Neural cell (in vitro differentiated cells): ENCODE data around the gene IPO9. TPM values are rescaled to one million over a fixed set of nuclear protein-coding genes. Genes with fewer than 3 reads are reported as not detected.

Source experiments
- H2AFZ ChIP-seq: fragments of 200-600, 300-800 bp; sonication (generic), shearing (Covaris generic); 2 replicates; pipeline ENCODE4 v1.6.0; 2014; ENCODE audit warnings: low read depth, mild to moderate bottlenecking, antibody characterized with exemption, low read length, moderate library complexity
- H3F3A ChIP-seq: fragments of 200-600 bp; shearing (Covaris generic); 2 replicates; pipeline ENCODE4 v1.6.1; 2016; ENCODE audit warnings: mild to moderate bottlenecking, moderate library complexity, mixed read lengths, antibody characterized with exemption, low read length; ENCODE audit not compliant: insufficient read depth, poor library complexity, severe bottlenecking
- H3K27ac ChIP-seq: fragments of 200-600, 300-800 bp; sonication (generic), shearing (Covaris generic); 2 replicates; pipeline ENCODE4 v1.5.1; 2014; ENCODE audit warnings: mild to moderate bottlenecking, low read length, moderate library complexity
- H3K27me3 ChIP-seq: fragments of 300-800, 200-600 bp; sonication (generic), shearing (Covaris generic); 2 replicates; pipeline ENCODE4 v1.6.0; 2014; ENCODE audit warnings: mild to moderate bottlenecking, low read depth, low read length, moderate library complexity; ENCODE audit not compliant: insufficient read depth
- H3K36me3 ChIP-seq: fragments of 300-800, 200-600 bp; sonication (generic), shearing (Covaris generic); 2 replicates; pipeline ENCODE4 v1.5.1; 2014; ENCODE audit warnings: mild to moderate bottlenecking, antibody characterized with exemption, low read length, moderate library complexity; ENCODE audit not compliant: insufficient read depth
- H3K4me2 ChIP-seq: fragments of 300-800, 200-600 bp; sonication (generic), shearing (Covaris generic); 2 replicates; pipeline ENCODE4 v1.6.0; 2014; ENCODE audit warnings: mild to moderate bottlenecking, low read length
- H3K4me3 ChIP-seq: fragments of 300-800, 200-600 bp; sonication (generic), shearing (Covaris generic); 2 replicates; pipeline ENCODE4 v1.5.1; 2014; ENCODE audit warnings: mild to moderate bottlenecking, low read length, moderate library complexity
- H3K79me2 ChIP-seq: fragments of 200-600 bp; shearing (Covaris generic); replicated peaks from 2 replicates; pipeline ENCODE4 v1.6.0; 2014; ENCODE audit warnings: mild to moderate bottlenecking, low read length, moderate library complexity; ENCODE audit not compliant: insufficient read depth
- H3K9ac ChIP-seq: fragments of 300-800, 200-600 bp; sonication (generic), shearing (Covaris generic); 2 replicates; pipeline ENCODE4 v1.6.1; 2016; ENCODE audit warnings: mild to moderate bottlenecking, low read length, mixed read lengths
- H3K9me2 ChIP-seq: fragments of 200-600 bp; shearing (Covaris generic); 2 replicates; pipeline ENCODE4 v1.6.1; 2016; ENCODE audit warnings: mild to moderate bottlenecking, low read length, mixed read lengths; ENCODE audit not compliant: insufficient read depth
- H3K9me3 ChIP-seq: fragments of 200-600, 300-800 bp; sonication (generic), shearing (Covaris generic); 2 replicates; pipeline ENCODE4 v1.6.1; 2016; ENCODE audit warnings: mild to moderate bottlenecking, mixed run types, low read length, moderate library complexity, mixed read lengths
- H4K20me1 ChIP-seq: fragments of 200-600 bp; shearing (Covaris generic); 2 replicates; pipeline ENCODE4 v1.6.1; 2016; ENCODE audit warnings: mild to moderate bottlenecking, mixed run types; ENCODE audit not compliant: insufficient read depth
- EP300 ChIP-seq: fragments of 450-650 bp; conservative IDR thresholded peaks from 2 replicates; pipeline ENCODE4 v1.6.1; 2014; ENCODE audit warnings: antibody characterized with exemption, mild to moderate bottlenecking, moderate library complexity; ENCODE audit not compliant: poor library complexity, severe bottlenecking
- EZH2 ChIP-seq: fragments of 200-600, 300-800 bp; shearing (Covaris generic), sonication (generic); IDR thresholded peaks from 2 replicates; pipeline ENCODE4 v1.6.1; 2014; ENCODE audit warnings: antibody characterized with exemption, low read length, borderline replicate concordance, mild to moderate bottlenecking; ENCODE audit not compliant: insufficient read depth, poor library complexity, severe bottlenecking
- MXI1 ChIP-seq: fragments of 450-650 bp; conservative IDR thresholded peaks from 2 replicates; pipeline ENCODE4 v1.6.1; 2014; ENCODE audit warnings: antibody characterized with exemption, mild to moderate bottlenecking; ENCODE audit not compliant: poor library complexity, severe bottlenecking
- POLR2AphosphoS5 ChIP-seq: IDR thresholded peaks from 2 replicates; pipeline ENCODE4 v1.6.1; 2012
- RAD21 ChIP-seq: fragments of 450-650 bp; conservative IDR thresholded peaks from 2 replicates; pipeline ENCODE4 v1.6.1; 2014; ENCODE audit warnings: antibody characterized with exemption, mild to moderate bottlenecking, moderate library complexity
- SMC3 ChIP-seq: fragments of 450-650 bp; conservative IDR thresholded peaks from 2 replicates; pipeline ENCODE4 v1.6.1; 2014; ENCODE audit warnings: antibody characterized with exemption, mild to moderate bottlenecking, moderate library complexity; ENCODE audit not compliant: poor library complexity
- TAF1 ChIP-seq: IDR thresholded peaks from 2 replicates; pipeline ENCODE4 v1.6.1; 2012; ENCODE audit warnings: low read depth
- polyA plus RNA-seq: library from polyadenylated mRNA; depleted of rRNA; stranded (reverse); fragments of >200 nt; gene quantifications from 2 replicates; pipeline ENCODE4 v1.2.3, GENCODE V29; 2014
- TF ChIP-seq, protein P1 (sequence below): IDR thresholded peaks from 2 replicates; pipeline ENCODE4 v1.6.1; 2012; ENCODE audit warnings: borderline replicate concordance
- TF ChIP-seq, protein P2 (sequence below): fragments of 450-650 bp; IDR thresholded peaks from 2 replicates; pipeline ENCODE4 v1.5.1; 2014; ENCODE audit warnings: antibody characterized with exemption, mild to moderate bottlenecking, moderate library complexity; ENCODE audit not compliant: poor library complexity, severe bottlenecking

IPO9 gene
- polyA plus RNA-seq, 1 donor from 2014 or later, result 45.0 TPM

DNA sequence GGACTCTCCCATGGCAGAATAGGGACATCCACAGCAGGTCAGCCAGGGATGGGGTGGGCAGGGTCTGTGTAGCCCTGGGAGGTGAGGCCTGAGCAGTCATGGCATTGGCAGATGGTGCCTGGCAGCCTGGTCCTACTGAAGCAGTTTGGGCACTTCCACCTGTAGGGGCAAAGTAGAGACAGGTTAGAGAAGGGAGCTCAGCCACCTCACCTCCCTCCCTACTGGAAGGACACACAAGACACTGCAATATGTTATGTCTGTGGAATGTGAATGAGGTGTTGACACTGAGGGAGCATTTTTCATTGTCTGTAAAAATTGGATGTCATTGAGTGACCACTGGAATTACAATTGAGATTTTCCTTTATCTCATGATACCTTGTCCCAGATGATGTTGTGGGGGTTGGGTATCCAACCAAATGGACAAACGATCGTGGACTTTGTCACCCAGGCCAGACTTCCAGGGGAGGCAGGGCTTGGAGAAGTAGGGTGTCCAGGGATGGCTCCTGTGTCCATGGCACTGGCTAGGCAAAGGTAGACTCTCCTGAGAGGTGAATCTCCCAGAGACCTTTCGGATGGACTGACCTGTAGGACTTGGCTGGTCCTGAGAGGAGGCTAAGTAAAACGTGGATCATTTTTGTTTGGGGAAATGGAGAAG is 69.4 kb downstream of the IPO9 start:
- no peaks in the 10 kb centered on the region for H3K9me3 ChIP-seq
- no peak overlapping the region for H3K9ac ChIP-seq
- H2AFZ ChIP-seq, result no peak overlapping the region
- H3K79me2 ChIP-seq, result no peaks in the 10 kb centered on the region
- no peaks in the 10 kb centered on the region for H3F3A ChIP-seq
- no peak overlapping the region for H3K4me3 ChIP-seq
- H3K27ac ChIP-seq, result no peak overlapping the region
- TF ChIP-seq MXI1, result no peak
- H3K36me3 ChIP-seq, result no peaks in the 10 kb centered on the region
- no peaks in the 10 kb centered on the region for H3K27me3 ChIP-seq
- H4K20me1 ChIP-seq, result no peaks in the 10 kb centered on the region
- no peak overlapping the region for H3K4me2 ChIP-seq
- H3K9me2 ChIP-seq, result no peaks in the 10 kb centered on the region

DNA sequence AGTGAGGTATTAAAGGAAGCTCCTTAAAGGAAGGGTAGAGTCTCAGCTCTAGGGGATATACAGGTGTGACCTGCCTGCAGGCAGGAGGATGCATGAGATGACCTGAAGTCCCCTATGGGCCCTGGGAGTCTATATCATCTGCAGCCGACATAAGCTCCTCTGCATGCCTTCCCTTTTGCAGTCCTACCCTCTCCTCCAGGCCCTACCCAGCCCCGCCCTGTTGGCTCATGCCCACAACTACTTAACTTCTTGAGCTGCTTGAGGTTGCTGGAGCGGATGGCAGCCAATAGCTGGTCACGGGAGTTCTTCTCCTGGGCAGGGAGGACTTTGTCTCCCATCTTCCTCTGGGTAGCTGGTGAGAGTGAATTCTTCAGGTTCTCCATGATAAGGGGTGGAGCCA is 70.0 kb downstream of the IPO9 start:
- H3K36me3 ChIP-seq, result no peaks in the 10 kb centered on the region
- H2AFZ ChIP-seq, result no peak overlapping the region
- H3K79me2 ChIP-seq, result no peaks in the 10 kb centered on the region
- H3K4me3 ChIP-seq, result no peak overlapping the region
- no peak overlapping the region for H3K27ac ChIP-seq
- H3K4me2 ChIP-seq, result no peak overlapping the region
- no peaks in the 10 kb centered on the region for H3K9me3 ChIP-seq
- TF ChIP-seq TAF1, result no peak
- TF ChIP-seq POLR2AphosphoS5, result no peak
- TF ChIP-seq SMC3, result no peak
- TF ChIP-seq MXI1, result no peak
- no peak for TF ChIP-seq RAD21
- H3K9me2 ChIP-seq, result no peaks in the 10 kb centered on the region
- H4K20me1 ChIP-seq, result no peaks in the 10 kb centered on the region
- H3K27me3 ChIP-seq, result no peaks in the 10 kb centered on the region
- H3K9ac ChIP-seq, result no peak overlapping the region
- no peaks in the 10 kb centered on the region for H3F3A ChIP-seq

DNA sequence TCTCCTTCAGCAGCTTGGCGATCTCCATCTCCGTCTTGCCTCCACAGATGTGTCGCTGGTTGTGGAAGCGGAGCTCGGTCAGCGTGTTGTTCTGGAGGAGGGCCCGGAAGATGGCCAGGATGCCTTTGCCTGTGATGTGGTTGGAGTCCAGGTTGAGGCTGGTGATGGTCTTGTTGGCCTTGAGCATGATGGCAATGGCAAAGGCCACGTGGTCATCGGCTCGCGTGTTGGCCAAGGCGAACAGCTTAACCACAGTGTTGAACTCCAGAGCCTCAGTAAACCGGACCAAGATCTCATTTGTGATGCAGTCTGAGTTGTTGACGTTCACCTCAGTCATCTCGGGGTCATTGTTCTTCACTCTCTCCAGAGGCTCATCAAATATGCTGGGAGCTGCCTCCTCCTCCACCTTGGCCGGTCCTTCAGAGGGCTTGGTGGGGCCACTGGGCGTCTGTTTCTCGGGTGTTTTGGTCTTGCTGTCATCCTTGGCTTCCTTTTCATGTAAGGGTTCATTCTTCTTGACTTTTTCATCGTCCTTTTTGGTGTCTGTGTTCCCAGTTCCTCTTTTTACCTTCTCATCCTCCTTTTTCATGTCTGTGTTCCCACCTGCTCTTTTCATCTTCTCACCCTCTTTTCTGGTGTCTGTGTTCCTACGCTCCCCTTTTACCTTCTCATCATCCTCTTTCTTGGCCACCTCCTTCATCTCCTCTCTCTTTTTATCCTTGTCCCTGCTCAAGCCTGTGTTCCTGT is 70.9 kb downstream of the IPO9 start:
- H3K9me2 ChIP-seq, result no peaks in the 10 kb centered on the region
- no peaks in the 10 kb centered on the region for H3K27me3 ChIP-seq
- H3F3A ChIP-seq, result no peaks in the 10 kb centered on the region
- no peak overlapping the region for H2AFZ ChIP-seq
- H3K9me3 ChIP-seq, result no peaks in the 10 kb centered on the region
- H3K36me3 ChIP-seq, result no peaks in the 10 kb centered on the region
- H3K27ac ChIP-seq, result no peak overlapping the region
- H3K9ac ChIP-seq, result no peak overlapping the region
- H4K20me1 ChIP-seq, result no peaks in the 10 kb centered on the region
- no peak overlapping the region for H3K4me2 ChIP-seq
- TF ChIP-seq RAD21, result no peak
- TF ChIP-seq, protein P1, sequence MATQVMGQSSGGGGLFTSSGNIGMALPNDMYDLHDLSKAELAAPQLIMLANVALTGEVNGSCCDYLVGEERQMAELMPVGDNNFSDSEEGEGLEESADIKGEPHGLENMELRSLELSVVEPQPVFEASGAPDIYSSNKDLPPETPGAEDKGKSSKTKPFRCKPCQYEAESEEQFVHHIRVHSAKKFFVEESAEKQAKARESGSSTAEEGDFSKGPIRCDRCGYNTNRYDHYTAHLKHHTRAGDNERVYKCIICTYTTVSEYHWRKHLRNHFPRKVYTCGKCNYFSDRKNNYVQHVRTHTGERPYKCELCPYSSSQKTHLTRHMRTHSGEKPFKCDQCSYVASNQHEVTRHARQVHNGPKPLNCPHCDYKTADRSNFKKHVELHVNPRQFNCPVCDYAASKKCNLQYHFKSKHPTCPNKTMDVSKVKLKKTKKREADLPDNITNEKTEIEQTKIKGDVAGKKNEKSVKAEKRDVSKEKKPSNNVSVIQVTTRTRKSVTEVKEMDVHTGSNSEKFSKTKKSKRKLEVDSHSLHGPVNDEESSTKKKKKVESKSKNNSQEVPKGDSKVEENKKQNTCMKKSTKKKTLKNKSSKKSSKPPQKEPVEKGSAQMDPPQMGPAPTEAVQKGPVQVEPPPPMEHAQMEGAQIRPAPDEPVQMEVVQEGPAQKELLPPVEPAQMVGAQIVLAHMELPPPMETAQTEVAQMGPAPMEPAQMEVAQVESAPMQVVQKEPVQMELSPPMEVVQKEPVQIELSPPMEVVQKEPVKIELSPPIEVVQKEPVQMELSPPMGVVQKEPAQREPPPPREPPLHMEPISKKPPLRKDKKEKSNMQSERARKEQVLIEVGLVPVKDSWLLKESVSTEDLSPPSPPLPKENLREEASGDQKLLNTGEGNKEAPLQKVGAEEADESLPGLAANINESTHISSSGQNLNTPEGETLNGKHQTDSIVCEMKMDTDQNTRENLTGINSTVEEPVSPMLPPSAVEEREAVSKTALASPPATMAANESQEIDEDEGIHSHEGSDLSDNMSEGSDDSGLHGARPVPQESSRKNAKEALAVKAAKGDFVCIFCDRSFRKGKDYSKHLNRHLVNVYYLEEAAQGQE, result no peak
- no peak for TF ChIP-seq EZH2
- TF ChIP-seq TAF1, result no peak
- TF ChIP-seq POLR2AphosphoS5, result no peak
- TF ChIP-seq, protein P2, sequence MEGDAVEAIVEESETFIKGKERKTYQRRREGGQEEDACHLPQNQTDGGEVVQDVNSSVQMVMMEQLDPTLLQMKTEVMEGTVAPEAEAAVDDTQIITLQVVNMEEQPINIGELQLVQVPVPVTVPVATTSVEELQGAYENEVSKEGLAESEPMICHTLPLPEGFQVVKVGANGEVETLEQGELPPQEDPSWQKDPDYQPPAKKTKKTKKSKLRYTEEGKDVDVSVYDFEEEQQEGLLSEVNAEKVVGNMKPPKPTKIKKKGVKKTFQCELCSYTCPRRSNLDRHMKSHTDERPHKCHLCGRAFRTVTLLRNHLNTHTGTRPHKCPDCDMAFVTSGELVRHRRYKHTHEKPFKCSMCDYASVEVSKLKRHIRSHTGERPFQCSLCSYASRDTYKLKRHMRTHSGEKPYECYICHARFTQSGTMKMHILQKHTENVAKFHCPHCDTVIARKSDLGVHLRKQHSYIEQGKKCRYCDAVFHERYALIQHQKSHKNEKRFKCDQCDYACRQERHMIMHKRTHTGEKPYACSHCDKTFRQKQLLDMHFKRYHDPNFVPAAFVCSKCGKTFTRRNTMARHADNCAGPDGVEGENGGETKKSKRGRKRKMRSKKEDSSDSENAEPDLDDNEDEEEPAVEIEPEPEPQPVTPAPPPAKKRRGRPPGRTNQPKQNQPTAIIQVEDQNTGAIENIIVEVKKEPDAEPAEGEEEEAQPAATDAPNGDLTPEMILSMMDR, result no peak
- TF ChIP-seq EP300, result no peak
- no peak for TF ChIP-seq MXI1
- no peak for TF ChIP-seq SMC3
- H3K4me3 ChIP-seq, result no peak overlapping the region
- H3K79me2 ChIP-seq, result no peaks in the 10 kb centered on the region
